A549 (cell line): Measurements from ENCODE around the gene TRIM26.

Source experiments
- CHD4 ChIP-seq: fragments of 200-600 bp; sonication (generic); IDR thresholded peaks from 2 replicates; pipeline ENCODE4 v1.6.1; 2016; ENCODE audit warnings: antibody characterized with exemption, mild to moderate bottlenecking, borderline replicate concordance
- CTCF ChIP-seq: fragments of >200 bp; sonication (Bioruptor Twin); formaldehyde crosslinking; IDR thresholded peaks from 3 replicates; pipeline ENCODE4 v1.5.1; 2016
- E2F6 ChIP-seq: IDR thresholded peaks from 2 replicates; pipeline ENCODE4 v1.6.1; 2012; ENCODE audit warnings: low read depth, borderline replicate concordance
- ELK1 ChIP-seq: fragments of 150-350 bp; IDR thresholded peaks from 2 replicates; pipeline ENCODE4 v1.6.1; 2014; ENCODE audit warnings: low read depth, mild to moderate bottlenecking, low read length
- EP300 ChIP-seq, 2 experiments: fragments of >200 bp; sonication (Bioruptor Twin); formaldehyde crosslinking; IDR thresholded peaks; 2 replicates in 1 of 2; 3 replicates in 1 of 2; pipeline ENCODE4 v1.6.1; 2016 to 2017
- MAX ChIP-seq: IDR thresholded peaks from 2 replicates; pipeline ENCODE4 v1.6.1; 2012

- no peak for TF ChIP-seq CTCF
- TF ChIP-seq E2F6 = no peak
- TF ChIP-seq ELK1 = no peak
- no peak for TF ChIP-seq EP300 (IDR thresholded peaks at IDR 0.05)
- TF ChIP-seq CHD4 = no peak
- no peak for TF ChIP-seq MAX
Observed at GRCh38 chr6:30150671-30151395, 62.4 kb downstream of the TRIM26 start.
